GM18519 (cell line): ENCODE measurements around the gene EEF1A1.
A peak's percentile ranks its signal among the peaks of the same experiment; 100 is the strongest.
"Not testable (repeated sequence)": the region's sequence is repeated elsewhere in the genome, so short reads cannot be mapped to it uniquely, and the experiment has no call there.

Source experiments
- ATAC-seq: cut with Tn5 transposase; IDR thresholded peaks from one replicate; pipeline ENCODE4 v1.9.1; 2021; ENCODE audit warnings: mild to moderate bottlenecking, moderate library complexity; ENCODE audit not compliant: unreplicated experiment, low FRiP score

The EEF1A1 gene

DNA sequence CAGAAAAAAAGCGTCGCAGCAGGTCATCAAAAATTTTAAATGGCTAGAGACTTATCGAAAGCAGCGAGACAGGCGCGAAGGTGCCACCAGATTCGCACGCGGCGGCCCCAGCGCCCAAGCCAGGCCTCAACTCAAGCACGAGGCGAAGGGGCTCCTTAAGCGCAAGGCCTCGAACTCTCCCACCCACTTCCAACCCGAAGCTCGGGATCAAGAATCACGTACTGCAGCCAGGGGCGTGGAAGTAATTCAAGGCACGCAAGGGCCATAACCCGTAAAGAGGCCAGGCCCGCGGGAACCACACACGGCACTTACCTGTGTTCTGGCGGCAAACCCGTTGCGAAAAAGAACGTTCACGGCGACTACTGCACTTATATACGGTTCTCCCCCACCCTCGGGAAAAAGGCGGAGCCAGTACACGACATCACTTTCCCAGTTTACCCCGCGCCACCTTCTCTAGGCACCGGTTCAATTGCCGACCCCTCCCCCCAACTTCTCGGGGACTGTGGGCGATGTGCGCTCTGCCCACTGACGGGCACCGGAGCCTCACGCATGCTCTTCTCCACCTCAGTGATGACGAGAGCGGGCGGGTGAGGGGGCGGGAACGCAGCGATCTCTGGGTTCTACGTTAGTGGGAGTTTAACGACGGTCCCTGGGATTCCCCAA, at the start of gene EEF1A1:
TSS of gene EEF1A1 (minus strand) at position 345 of the 663 bp plus-strand sequence. CDS start 1,006 bp downstream, outside the sequence.
- peak; percentile 44 for ATAC-seq

DNA sequence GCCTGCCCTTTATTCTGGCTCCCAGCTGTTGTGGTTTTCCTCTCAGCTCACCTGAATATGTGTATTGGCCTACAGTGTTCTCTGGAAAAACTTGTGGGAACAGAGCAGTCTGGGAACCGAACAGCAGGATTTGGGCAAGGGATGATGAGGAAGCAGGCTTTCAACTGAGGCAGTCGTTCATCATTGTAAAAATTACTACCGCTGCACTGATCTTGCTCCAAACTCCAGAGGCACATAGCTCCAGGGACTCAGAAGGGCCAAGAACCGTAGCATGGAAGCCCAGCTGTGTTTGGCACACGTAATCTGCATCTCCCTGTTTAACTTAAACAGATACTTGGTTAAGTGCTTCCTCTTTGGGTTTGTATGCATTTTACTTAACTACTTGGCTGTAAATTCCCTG, 48.3 kb upstream of the EEF1A1 start:
- ATAC-seq, result no peak

DNA sequence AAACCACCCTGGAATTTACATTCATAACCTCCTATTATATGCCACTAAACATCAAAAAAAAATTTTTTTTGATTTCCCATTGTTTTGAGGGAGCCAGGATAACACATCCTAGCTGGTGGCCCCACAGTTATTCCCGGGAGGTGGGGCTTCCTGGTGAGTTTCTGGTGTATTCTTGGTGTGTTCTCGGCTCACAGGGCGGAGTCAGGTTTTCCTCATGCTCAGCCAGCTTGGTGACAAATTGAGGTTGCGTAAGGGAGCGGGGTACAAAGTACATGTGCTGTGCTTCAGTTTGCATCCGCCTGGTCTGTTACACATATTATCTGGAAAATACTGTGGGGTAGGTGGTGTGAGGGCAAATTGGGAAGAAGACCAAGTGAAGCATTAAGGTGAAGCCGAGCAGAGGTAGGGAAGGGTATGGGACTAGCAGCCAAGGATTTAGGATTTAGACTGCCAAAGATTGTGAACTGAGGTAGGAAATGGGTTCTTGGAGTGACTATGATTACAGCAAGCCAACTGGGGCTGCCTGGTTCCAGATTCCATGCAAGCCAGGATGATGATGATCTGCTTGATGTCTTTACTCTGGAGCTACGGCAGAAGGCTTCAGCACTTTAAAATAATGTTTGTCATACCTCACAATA, 46.2 kb upstream of the EEF1A1 start:
- ATAC-seq, result no peak

DNA sequence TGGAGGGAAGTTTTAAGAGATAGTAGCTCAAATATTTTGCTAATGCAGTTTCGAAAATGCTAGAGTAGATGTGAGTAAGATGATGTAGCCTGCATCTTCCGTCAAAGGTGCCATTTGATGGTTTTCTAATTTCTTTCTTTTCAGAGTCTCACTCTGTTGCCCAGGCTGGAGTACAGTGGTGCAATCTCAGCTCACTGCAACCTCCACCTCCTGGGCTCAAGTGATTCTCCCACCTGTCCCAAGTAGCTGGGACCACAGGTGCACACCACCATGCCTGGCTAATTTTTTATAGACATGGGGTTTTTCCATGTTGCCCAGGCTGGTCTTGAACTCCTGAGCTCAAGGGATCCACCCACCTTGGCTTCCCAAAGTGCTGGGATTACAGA, 45.6 kb upstream of the EEF1A1 start:
- ATAC-seq, result not testable (repeated sequence)

DNA sequence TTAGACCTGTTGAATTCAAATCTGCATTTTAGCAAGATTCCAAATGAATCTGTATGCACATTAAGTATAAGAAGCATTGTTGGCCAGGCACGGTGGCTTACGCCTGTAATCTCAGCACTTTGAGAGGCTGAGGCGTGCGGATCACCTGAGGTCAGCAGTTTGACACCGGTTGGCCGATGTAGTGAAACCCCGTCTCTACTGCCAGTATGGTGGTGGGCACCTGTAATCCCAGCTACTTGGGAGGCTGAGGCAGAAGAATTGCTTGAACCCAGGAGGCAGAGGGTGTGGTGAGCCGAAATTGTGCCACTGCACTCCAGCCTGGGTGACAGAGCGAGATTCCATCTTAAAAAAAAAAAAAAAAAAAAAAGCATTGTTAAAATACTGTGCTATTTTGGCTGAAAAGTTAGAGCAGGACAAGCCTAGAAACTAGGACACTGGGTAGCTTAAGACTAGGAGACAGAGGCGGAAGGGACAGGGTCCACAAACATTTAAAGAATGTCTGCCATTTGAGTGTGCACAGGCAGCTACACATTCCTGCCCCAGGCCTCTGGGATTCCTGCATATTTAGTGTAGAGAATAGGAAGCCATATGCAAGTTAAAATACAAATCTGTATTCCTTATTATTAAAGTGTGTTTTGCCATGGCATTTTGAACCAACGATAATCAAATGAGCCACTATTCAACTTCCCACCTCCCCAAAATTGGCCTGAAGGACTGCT, 45.1 kb upstream of the EEF1A1 start:
- no peak for ATAC-seq

DNA sequence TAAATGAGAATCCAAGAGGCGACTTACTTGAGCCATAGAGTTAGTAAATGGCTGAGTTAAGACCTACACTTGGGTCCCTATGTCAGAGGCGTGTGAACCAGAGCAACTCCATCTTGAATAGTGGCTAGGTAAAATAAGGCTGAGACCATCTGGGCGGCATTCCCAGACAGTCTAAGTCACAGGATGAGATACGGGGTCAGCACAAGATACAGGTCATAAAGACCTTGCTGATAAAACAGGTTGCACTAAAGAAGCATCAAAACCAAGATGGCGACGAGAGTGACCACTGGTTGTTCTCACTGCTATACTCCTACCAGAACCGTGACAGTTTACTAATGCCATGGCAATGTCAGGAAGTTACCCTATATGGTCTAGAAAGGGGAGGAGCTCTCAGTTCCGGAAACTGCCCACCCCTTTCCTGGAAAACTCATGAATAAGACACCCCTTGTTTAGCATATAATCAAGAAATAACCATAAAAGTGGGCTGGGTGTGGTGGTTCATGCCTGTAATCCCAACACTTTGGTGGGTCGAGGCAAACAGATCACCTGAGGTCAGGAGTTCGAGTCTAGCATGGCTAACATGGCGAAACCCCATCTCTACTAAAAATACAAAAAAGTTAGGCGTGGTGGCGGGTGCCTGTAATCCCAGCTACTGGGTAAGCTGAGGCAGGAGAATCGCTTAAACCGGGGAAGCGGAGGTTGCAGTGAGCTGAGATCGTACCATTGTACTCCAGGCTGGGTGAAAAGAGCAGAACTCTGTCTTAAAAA, 43.9 kb upstream of the EEF1A1 start:
- ATAC-seq, result no peak

DNA sequence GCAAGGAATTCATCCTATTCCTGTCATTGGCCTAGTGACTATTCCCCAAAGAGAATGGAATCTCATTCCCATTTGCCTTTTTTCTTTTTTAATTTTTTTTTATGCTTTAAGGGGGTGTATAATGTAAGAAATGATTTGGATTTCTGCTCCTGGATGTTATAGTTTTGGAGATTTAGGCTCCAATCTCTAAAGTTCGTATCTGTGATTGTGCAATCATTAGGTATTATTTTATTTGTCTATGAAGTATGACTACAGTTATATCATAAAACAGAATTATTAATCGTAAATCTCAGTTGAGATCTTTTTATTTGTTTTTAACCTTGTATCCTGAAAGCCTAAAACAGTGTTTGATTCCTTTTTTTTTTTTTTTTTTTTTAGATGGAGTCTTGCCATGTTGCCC, 41.7 kb upstream of the EEF1A1 start:
- no peak for ATAC-seq

DNA sequence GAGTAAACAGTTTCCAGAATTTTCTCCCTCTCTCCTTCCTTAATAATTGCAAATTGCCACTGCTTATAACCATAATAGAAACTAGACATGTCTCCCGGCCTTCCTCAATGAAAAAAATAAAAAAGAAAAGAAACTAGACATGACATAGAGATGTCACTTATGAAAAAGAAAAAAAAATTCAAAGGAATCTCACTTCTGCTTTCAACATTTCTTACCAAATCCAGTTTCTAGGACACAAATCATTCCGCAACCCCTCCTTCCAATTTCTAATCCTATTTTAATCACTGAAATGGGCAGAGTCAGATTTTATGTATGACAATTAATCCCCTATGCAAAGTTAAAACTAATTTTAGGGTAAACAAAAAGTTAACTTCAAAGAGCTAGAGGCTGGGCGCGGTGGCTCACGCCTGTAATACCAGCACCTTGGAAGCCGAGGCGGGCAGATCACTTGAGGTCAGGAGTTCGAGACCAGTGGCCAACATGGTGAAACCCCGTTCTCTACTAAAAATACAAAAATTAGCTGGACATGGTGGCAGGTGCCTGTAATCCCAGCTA, 40.1 kb upstream of the EEF1A1 start:
- ATAC-seq, result peak; percentile 64

DNA sequence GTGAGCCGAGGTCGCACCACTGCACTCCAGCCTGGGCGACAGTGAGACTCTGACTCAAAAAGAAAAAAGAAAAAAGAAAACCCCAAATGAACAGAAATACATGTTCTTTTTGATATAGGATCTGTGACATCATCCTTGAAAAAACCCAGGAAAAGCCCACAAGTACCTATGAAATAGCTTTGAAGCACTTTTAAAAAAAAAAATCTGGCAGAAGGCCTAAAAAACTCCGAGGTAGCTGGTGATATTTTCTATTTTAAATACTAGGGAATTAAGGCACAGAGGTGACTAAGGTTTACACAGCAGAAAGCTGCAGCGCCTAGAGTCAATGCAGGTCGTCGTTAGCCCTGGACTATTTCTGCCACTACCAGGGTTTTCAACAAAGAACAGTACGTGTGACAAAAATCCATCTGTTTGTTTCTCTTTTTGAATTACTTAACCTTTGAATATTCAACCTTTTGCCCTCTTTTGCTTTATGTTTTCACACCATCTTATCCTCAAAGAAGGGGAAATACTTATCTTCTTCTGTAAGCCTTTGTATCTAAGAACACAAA, 39.4 kb upstream of the EEF1A1 start:
- peak; percentile 31 for ATAC-seq

DNA sequence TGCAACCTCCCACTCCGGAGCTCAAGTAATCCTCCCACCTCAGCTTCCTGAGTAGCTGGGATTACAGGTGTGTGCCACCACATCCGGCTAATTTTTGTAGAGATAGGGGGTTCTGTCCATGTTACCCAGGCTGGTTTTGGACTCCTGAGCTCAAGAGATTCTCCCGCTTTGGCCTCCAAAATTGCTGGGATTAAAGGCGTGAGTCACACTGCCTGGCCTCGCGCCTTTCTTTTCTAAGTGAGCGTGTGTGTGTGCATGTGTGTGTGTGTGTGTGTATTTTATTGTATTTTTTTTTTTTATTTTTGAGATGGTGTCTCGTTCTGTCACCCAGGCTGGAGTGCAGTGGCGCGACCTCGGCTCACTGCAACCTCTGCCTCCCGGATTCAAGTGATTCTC, 38.6 kb upstream of the EEF1A1 start:
- ATAC-seq, result not testable (repeated sequence)

DNA sequence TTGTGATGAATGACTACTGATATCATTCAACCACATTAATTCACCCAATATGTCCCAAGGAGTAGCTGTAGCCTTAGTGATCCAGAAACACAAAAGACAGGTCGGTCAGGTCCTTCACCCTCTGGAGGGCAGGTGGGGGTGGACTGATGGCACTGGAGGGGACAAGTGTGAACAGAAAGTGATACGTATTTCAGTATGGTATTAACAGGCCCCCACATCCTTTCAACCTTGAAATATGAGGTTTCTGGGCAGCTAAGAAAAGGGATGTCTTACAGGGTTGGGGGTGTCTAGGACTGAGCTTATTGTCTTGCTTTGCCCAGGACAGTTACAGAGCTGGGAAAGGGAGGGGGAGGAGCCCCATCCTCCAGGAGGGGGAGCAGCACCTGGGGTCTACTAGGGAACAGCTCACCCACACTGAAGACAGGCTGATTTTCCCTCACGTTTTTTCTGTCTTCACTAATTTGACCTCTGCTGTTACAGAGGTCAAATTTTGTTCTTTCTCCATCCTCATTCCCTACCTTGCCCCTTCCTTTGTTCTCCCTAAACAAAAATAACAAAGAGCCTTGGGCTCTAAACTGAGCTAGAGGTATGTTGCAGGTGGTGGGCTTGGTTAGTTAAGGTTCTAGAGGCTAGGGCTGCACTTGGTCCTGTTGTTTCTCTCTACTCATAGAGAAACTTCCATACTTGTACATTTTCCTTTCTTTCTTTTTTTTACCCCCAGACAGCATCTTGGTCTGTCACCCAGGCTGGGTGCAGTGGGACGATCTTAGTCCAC, 38.0 kb upstream of the EEF1A1 start:
- ATAC-seq, result no peak

DNA sequence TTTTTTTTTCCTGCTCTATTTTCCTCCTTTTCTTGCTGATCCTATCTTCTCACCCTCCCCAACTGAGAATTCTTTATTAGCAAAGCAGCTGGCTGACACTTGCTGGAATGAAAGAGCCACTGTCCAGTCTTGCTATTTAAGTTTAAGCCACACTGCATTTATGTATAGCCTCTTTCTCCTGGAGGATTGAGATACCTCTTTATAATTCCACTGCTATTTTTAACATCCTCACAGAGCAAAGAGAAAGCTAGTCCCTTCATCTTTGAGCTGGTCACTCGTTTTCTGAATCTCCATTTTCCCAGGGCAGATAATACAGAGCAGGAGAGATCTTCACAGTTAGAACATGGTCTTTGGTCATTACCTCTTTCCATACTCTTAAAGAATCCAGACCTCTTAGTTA, 36.0 kb upstream of the EEF1A1 start:
- ATAC-seq, result no peak

DNA sequence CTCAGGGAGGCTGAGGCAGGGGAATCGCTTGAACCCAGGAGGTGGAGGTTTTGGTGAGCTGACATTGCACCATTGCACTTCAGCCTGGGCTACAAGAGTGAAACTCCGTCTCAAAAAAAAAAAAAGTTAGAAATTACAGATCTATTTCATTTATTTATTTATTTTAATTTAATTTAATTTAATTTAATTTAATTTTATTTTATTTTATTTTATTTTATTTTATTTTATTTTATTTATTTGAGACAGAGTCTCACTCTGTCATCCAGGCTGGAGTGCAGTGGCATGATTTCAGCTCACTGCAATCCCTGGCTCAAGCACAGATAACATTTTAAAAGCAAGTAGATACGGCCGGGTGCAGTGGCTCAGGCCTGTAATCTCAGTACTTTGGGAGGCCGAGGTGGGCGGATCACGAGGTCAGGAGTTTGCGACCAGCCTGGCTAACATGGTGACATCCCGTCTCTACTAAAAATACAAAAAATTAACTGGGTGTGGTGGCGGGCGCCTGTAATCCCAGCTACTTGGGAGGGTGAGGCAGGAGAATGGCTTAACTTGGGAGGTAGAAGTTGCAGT, 34.6 kb upstream of the EEF1A1 start:
- ATAC-seq, result not testable (repeated sequence)

DNA sequence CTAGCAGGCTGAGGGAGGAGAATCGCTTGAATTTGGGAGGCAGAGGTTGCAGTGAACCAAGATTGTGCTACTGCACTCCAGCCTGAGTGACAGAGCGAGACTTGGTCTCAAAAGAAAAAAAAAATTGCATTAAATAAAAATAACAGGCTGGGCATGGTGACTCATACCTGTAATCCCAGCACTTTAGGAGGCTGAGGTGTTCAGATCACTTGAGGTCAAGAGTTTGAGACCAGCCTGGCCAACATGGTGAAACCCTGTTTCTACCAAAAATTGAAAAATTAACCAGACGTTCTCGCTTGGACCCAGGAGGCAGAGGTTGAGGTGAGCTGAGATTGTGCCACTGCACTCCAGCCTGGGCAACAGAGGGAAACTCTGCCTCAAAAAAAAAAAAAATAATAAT, 30.3 kb upstream of the EEF1A1 start:
- not testable (repeated sequence) for ATAC-seq

DNA sequence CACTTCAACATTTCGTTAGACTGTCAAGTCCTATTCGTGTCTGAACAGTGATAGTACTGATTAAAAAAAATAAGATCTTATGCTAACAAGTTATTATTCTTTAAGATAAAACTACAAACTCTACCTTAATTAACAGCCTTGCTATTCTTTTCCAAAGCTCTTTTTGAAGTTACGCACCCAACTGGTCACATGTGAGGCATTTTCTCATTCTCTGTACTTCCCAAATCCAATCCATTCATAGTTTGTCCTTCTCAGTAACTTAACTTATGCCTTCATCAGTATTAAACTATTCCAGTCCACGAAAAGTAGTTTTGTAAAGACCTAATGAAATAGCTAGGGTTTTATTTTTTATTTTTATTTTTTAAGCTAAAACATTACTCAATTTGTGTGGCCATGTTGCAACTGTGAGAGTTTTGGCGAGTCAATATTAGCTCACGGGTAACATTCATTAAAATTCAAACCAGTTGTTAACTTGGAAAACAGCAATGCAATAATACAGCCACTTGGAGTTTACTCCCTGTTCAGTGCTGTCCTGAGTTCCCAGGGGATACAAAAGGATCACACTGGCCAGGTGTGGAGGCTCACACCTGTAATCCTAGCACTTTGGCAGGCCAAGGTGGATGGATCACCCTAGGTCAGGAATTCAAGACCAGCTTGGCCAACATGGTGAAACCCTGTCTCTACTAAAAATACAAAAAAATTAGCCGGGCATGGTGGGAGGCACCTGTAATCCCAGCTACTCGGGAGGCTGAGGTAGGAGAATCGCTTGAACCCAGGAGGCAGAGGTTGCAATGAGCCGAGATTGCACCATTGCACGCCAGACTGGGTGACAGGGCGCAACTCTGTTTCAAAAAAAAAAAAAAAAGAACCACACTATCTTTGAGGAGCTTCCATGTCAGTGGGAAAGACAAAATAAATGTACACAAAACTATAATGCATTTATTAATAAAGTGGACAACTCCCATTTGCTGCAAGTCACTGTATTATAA, 27.9 kb upstream of the EEF1A1 start:
- ATAC-seq, result no peak

DNA sequence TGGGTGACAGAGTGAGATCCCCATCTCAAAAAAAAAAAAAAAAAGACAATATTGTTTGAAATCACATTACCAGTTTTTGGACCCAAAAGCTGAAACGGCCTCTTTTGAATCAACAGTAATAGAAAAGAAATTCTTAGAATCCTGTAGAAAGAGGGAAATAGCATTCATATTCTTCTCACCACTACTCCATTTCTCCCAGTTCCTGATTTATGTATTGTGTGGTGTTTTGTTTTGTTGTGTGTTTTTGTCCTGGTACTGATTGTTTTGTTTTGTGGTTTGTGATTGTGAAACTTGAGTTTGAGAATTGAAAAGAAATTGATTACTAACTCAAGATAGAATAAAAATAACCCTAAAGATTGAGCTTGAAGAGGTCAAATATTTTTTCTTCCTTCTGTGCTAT, 26.2 kb upstream of the EEF1A1 start:
- no peak for ATAC-seq

DNA sequence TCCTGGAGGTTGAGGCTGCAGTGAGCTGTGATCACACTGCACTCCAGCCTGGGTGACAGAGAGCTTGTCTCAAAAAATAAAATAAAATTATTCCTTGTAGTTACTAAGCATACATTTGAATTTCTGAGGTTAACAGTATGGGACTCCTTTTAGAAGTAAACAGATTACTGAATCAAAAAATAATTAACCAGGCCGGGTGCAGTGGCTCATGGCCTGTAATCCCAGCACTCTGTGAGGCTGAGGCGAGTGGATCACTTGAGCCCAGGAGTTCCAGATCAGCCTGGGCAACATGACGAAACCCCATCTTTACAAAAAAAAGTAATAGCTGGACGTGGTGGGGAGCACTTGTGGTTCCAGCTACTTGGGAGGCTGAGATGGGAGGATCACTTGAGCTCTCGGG, 22.1 kb upstream of the EEF1A1 start:
- ATAC-seq, result no peak

DNA sequence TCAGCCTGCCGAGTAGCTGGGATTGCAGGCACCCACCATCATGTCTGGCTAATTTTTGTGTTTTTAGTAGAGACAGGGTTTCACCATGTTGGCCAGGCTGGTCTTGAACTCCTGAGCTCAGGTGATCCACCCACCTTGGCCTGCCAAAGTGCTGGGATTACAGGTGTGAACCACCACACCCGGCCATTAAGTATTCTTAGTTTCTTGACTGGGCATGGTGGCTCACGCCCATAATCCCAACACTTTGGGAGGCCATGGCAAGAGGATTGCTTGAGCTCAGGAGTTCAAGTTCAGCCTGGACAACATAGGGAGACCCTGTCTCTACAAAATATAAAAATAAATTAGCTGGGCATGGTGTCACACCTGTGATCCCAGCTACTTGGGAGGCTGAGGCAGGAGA, 21.6 kb upstream of the EEF1A1 start:
- not testable (repeated sequence) for ATAC-seq
